Measurements from ENCODE around the gene ZNF749. TPM values are rescaled to one million over a fixed set of nuclear protein-coding genes. Genes with fewer than 3 reads are reported as not detected.
"Not testable (repeated sequence)": the region's sequence is repeated elsewhere in the genome, so short reads cannot be mapped to it uniquely, and the experiment has no call there.

Gene ZNF749
- polyA plus RNA-seq, 1 donor, result 15.2 TPM

DNA sequence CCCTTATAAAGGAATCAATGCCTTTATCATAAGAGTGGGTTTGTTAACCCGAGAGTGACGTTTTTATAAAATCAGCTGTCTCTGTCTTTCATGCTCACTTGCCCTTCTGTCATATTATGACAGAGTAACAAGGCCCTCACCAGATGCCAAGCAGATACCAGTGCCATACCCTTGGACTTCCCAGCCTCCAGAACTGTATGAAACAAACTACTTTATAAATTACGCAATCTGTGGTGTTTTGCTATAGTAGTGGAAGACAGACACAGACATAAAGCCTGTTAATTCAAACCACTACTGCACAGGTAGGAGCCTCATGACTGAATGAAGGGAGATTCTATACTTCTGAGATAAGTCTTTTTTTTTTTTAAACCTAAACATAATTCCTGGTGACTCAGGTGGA is 17.2 kb downstream of the ZNF749 start:
- no peak for DNase-seq

GRCh38 chr19:57465680-57466381 is 30.7 kb downstream of the ZNF749 start:
- no peak for DNase-seq

- DNase-seq, result no peak
Measured at GRCh38 chr19:57466489-57466888, 31.4 kb downstream of the ZNF749 start.

DNA sequence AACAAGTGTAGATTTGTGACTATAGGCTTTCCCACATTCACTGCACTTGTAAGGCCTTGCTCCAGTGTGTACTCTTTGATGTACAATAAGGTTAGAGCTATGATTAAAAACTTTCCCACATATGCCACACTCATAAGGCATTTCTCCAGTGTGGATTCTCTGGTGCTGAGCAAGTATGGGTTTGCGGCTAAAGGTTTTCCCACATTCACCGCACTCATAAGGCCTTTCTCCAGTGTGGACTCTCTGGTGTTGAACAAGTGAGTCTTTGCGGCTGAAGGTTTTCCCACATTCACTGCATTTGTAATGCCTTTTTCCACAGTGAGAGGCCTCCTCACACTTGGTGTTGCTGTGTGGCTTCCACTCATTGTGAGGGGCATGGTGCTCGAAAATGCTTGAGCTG is 38.5 kb downstream of the ZNF749 start:
- DNase-seq, result no peak

- peak; percentile 95 for DNase-seq
Measured at GRCh38 chr19:57477191-57478008, 42.3 kb downstream of the ZNF749 start, which contains the start of gene ZNF772. Gene ZNF772 (minus strand): TSS chr19:57477566. CDS start chr19:57477309, 257 bp downstream.

- peak; percentile 91 for DNase-seq
Measured at GRCh38 chr19:57487477-57488298, 52.6 kb downstream of the ZNF749 start, which contains the start of gene ZNF419. Gene ZNF419 (plus strand): TSS chr19:57487750. CDS start chr19:57487951, 201 bp downstream.

GRCh38 chr19:57488299-57488644 is 53.1 kb downstream of the ZNF749 start:
- DNase-seq, result not testable (repeated sequence)

Other genes with a start within 250 kb of the ZNF749 start
- 23.9 TPM for gene ZNF264, start 243.8 kb upstream of the ZNF749 start, polyA plus RNA-seq (ENCODE audit: insufficient read length)
- 5.1 TPM for gene AURKC, start 204.3 kb upstream of the ZNF749 start, polyA plus RNA-seq (ENCODE audit: insufficient read length)
- gene ZNF805, start 194.7 kb upstream of the ZNF749 start, polyA plus RNA-seq (ENCODE audit: insufficient read length), result 7.6 TPM
- 3.9 TPM for gene ZNF460, start 154.8 kb upstream of the ZNF749 start, polyA plus RNA-seq (ENCODE audit: insufficient read length)
- 10.0 TPM for gene ZNF543, start 114.9 kb upstream of the ZNF749 start, polyA plus RNA-seq (ENCODE audit: insufficient read length)
- gene ZNF304, start 84.1 kb upstream of the ZNF749 start, polyA plus RNA-seq (ENCODE audit: insufficient read length), result 20.0 TPM
- gene TRAPPC2B, start 71.8 kb upstream of the ZNF749 start, polyA plus RNA-seq (ENCODE audit: insufficient read length), result 14.6 TPM
- gene ZNF547, start 71.8 kb upstream of the ZNF749 start, polyA plus RNA-seq (ENCODE audit: insufficient read length), result 7.3 TPM
- 34.8 TPM for gene ZNF548, start 45.5 kb upstream of the ZNF749 start, polyA plus RNA-seq (ENCODE audit: insufficient read length)
- 17.7 TPM for gene ZNF17, start 24.2 kb upstream of the ZNF749 start, polyA plus RNA-seq (ENCODE audit: insufficient read length)
- 7.6 TPM for gene VN1R1, start 21.8 kb downstream of the ZNF749 start, polyA plus RNA-seq (ENCODE audit: insufficient read length)
- gene ZNF772, start 42.2 kb downstream of the ZNF749 start, polyA plus RNA-seq (ENCODE audit: insufficient read length), result 27.2 TPM
- gene ZNF419, start 52.4 kb downstream of the ZNF749 start, polyA plus RNA-seq (ENCODE audit: insufficient read length), result 26.3 TPM
- gene ZNF773, start 64.6 kb downstream of the ZNF749 start, polyA plus RNA-seq (ENCODE audit: insufficient read length), result 16.6 TPM
- 20.9 TPM for gene ZNF549, start 92.0 kb downstream of the ZNF749 start, polyA plus RNA-seq (ENCODE audit: insufficient read length)
- gene ZNF550, start 124.5 kb downstream of the ZNF749 start, polyA plus RNA-seq (ENCODE audit: insufficient read length), result 22.9 TPM
- gene ZNF416, start 143.6 kb downstream of the ZNF749 start, polyA plus RNA-seq (ENCODE audit: insufficient read length), result 9.3 TPM
- 24.8 TPM for gene ZIK1, start 148.8 kb downstream of the ZNF749 start, polyA plus RNA-seq (ENCODE audit: insufficient read length)
- 7.2 TPM for gene ZNF530, start 164.6 kb downstream of the ZNF749 start, polyA plus RNA-seq (ENCODE audit: insufficient read length)
- gene ZNF134, start 178.9 kb downstream of the ZNF749 start, polyA plus RNA-seq (ENCODE audit: insufficient read length), result 31.3 TPM
- gene ZNF211, start 197.8 kb downstream of the ZNF749 start, polyA plus RNA-seq (ENCODE audit: insufficient read length), result 48.8 TPM
- 0.17 TPM for gene ZSCAN4, start 233.6 kb downstream of the ZNF749 start, polyA plus RNA-seq (ENCODE audit: insufficient read length)
- 20.3 TPM for gene ZNF551, start 246.7 kb downstream of the ZNF749 start, polyA plus RNA-seq (ENCODE audit: insufficient read length)

All from left kidney (tissue), 2 donors.